Osteoblast (primary cell): ENCODE measurements around the gene ASAH2B. TPM values are rescaled to one million over a fixed set of nuclear protein-coding genes. Genes with fewer than 3 reads are reported as not detected.

Source experiments
- DNase-seq: peaks from one replicate; pipeline ENCODE4 v3.0.0; 2011; ENCODE audit warnings: low spot score, mixed read lengths; ENCODE audit not compliant: insufficient read length; ENCODE audit errors: missing footprints
- H2AFZ ChIP-seq: 2 replicates; pipeline ENCODE4 v1.6.0; 2011; ENCODE audit warnings: mild to moderate bottlenecking, low read length
- H3K27ac ChIP-seq: 2 replicates; pipeline ENCODE4 v1.5.1; 2011; ENCODE audit warnings: mild to moderate bottlenecking, low read depth, low read length, moderate library complexity
- H3K27me3 ChIP-seq: 2 replicates; pipeline ENCODE4 v1.6.0; 2012; ENCODE audit warnings: mild to moderate bottlenecking, control low read depth, inconsistent platforms, low read length, moderate library complexity; ENCODE audit not compliant: insufficient read depth
- H3K36me3 ChIP-seq: 2 replicates; pipeline ENCODE4 v1.5.1; 2011; ENCODE audit warnings: mild to moderate bottlenecking, low read length, control low read depth, moderate library complexity; ENCODE audit not compliant: insufficient read depth
- H3K4me1 ChIP-seq: 2 replicates; pipeline ENCODE4 v1.5.1; 2011; ENCODE audit warnings: mild to moderate bottlenecking, low read length, control low read depth, moderate library complexity; ENCODE audit not compliant: insufficient read depth
- H3K4me2 ChIP-seq: 2 replicates; pipeline ENCODE4 v1.6.0; 2011; ENCODE audit warnings: mild to moderate bottlenecking, low read length; ENCODE audit not compliant: insufficient read depth
- H3K4me3 ChIP-seq: fragments of 200-600 bp; sonication (generic); 3 replicates; pipeline ENCODE4 v1.5.1; 2012; ENCODE audit warnings: mild to moderate bottlenecking, low read length, inconsistent platforms; ENCODE audit not compliant: insufficient read depth
- H3K79me2 ChIP-seq: 2 replicates; pipeline ENCODE4 v1.6.0; 2012; ENCODE audit warnings: mild to moderate bottlenecking, low read length, control low read depth, inconsistent platforms; ENCODE audit not compliant: insufficient read depth
- H3K9me3 ChIP-seq: 2 replicates; pipeline ENCODE4 v1.5.1; 2011; ENCODE audit warnings: low read depth, low read length, control low read depth
- H4K20me1 ChIP-seq: 2 replicates; pipeline ENCODE4 v1.6.0; 2012; ENCODE audit warnings: mild to moderate bottlenecking, low read length, control low read depth; ENCODE audit not compliant: insufficient read depth
- total RNA-seq: library from RNA; depleted of rRNA; stranded (reverse); fragments of >200 nt; gene quantifications from 2 replicates; pipeline ENCODE4 v1.2.3, GENCODE V29; 2012
- TF ChIP-seq, protein P1 (sequence below): IDR thresholded peaks from 2 replicates; pipeline ENCODE4 v1.5.1; 2011; ENCODE audit warnings: mild to moderate bottlenecking, low read depth, low read length, moderate library complexity; ENCODE audit errors: extremely low read depth

Gene ASAH2B
- total RNA-seq, 1 donor: 3.3 TPM

DNA sequence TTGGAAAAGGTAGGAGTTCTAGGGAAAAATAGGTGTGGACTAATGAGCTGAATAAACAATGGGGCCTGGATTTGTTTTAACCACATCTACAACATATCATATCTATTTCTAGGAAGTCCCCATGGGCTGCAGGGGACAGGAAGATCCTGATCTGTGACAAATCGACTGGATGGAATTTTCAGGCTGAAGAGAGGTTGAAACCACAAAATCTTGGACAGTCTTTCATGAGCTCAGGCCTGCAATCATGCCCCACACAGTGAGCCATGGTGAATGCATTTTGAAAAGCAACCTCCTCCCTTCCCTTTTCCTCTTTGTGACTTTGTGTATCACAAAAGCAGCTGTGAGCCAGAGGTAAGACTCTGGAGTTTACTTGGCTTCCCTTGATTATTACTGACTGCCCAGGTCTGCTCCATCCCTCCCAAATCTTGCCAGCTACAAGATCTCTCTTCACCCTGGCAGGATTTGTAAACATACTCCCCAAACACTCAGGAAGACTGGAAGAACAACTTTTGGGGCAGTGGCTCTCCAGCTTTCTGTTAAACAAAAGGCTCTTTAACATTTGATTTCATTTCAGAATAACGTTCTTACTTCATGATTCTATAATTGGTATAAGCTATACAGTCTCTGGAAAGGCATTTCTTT lies 66.4 kb downstream of the ASAH2B start:
- H3K4me2 ChIP-seq: no peak overlapping the region
- H3K4me1 ChIP-seq: peaks cover 5% of the 10 kb centered on the region
- H3K36me3 ChIP-seq: no peaks in the 10 kb centered on the region
- H2AFZ ChIP-seq: no peak overlapping the region
- H3K27ac ChIP-seq: no peak overlapping the region
- H3K4me3 ChIP-seq: no peak overlapping the region
- no peaks in the 10 kb centered on the region for H4K20me1 ChIP-seq
- TF ChIP-seq, protein P1, sequence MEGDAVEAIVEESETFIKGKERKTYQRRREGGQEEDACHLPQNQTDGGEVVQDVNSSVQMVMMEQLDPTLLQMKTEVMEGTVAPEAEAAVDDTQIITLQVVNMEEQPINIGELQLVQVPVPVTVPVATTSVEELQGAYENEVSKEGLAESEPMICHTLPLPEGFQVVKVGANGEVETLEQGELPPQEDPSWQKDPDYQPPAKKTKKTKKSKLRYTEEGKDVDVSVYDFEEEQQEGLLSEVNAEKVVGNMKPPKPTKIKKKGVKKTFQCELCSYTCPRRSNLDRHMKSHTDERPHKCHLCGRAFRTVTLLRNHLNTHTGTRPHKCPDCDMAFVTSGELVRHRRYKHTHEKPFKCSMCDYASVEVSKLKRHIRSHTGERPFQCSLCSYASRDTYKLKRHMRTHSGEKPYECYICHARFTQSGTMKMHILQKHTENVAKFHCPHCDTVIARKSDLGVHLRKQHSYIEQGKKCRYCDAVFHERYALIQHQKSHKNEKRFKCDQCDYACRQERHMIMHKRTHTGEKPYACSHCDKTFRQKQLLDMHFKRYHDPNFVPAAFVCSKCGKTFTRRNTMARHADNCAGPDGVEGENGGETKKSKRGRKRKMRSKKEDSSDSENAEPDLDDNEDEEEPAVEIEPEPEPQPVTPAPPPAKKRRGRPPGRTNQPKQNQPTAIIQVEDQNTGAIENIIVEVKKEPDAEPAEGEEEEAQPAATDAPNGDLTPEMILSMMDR: no peak
- no peaks in the 10 kb centered on the region for H3K79me2 ChIP-seq
- H3K9me3 ChIP-seq: no peaks in the 10 kb centered on the region
- DNase-seq: no peak
- H3K27me3 ChIP-seq: no peaks in the 10 kb centered on the region

DNA sequence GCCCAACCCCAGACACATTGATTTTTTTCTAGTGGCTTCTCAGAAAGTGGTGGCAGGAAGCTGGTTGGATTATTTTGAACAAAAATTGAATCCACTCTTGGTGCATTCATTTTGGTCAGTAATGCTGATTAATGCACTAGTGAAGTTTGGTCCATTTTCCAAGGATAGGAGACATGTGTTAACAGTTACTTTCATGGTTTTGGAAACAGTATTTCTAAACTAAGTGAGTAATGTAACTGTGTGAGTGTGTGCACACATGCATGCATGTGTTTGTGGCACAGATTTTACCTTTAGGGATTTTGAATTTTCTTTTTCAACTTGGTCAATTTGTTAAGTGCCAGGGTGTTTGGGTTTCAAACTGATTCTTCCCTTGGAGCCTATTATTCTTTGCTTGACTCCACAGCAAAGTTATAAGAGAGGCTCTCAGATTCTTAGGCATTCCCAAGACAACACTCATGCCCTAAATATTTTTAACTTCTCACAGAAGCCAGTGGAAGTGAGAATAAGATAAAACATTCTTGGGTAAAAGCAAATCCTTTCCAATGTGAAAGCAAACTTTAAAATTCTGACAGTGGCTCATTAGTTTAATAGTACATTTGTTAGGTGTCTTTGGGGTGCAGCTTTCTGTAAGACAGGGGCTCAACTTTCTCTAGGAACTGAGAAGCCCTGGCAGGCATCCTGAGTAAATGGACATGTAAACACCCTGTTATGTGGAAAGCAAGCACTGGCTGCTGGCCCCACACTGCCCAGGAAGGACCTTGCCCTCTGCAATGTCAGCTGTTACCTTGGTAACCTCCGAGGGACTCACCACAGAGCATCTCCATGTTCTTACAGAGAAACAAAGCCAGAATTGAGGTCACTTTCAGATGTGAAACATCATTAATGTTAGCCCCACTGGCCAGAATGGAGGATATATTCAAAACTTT lies 68.4 kb downstream of the ASAH2B start:
- no peaks in the 10 kb centered on the region for H3K36me3 ChIP-seq
- H3K27ac ChIP-seq: peak overlapping the region; percentile 11
- H3K4me1 ChIP-seq: peaks cover 5% of the 10 kb centered on the region
- TF ChIP-seq, protein P1: no peak
- H2AFZ ChIP-seq: peak overlapping the region; percentile 15
- H3K4me3 ChIP-seq: no peak overlapping the region
- peak; percentile 65 for DNase-seq
- H3K4me2 ChIP-seq: peak overlapping the region; percentile 37
- H3K27me3 ChIP-seq: no peaks in the 10 kb centered on the region
- H3K79me2 ChIP-seq: no peaks in the 10 kb centered on the region
- no peaks in the 10 kb centered on the region for H4K20me1 ChIP-seq
- no peaks in the 10 kb centered on the region for H3K9me3 ChIP-seq

Other genes with a start within 250 kb of the ASAH2B start
- 60.4 and 68.0 TPM in 2 replicates for gene SGMS1, start 116.0 kb upstream of the ASAH2B start, total RNA-seq
- not detected in 2 replicates for gene A1CF, start 145.7 kb downstream of the ASAH2B start, total RNA-seq